Stimulated activated CD4-positive, alpha-beta T cell treated with anti-CD3 and anti-CD28 coated beads, Interleukin-1b, Interleukin-23, amount 100 ng/mL, for 48 hours (primary cell): Measurements from ENCODE around the gene HLCS.
"Not testable (repeated sequence)": the region's sequence is repeated elsewhere in the genome, so short reads cannot be mapped to it uniquely, and the experiment has no call there.

Experiments
- DNase-seq: peaks from one replicate; pipeline ENCODE4 v3.0.0-alpha.2; 2020

The HLCS gene

DNA sequence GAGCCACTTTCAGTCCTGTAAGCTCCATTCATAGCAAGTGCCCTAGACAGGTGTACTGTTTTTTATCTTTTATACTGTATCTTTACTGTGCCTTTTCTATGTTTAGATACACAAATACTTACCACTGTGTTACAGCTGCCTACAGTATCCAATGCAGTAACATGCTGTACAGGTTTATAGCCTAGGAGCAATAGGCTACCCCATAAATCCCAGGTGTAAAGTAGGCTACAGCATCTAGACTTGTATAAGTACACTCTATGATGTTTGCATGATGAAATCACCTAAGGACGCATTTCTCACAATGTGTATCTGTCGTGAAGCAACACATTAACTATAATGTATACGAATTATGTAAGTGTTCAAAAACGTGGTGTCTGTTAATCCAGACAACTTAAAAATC is 10.7 kb downstream of the HLCS start:
- no peak for DNase-seq

DNA sequence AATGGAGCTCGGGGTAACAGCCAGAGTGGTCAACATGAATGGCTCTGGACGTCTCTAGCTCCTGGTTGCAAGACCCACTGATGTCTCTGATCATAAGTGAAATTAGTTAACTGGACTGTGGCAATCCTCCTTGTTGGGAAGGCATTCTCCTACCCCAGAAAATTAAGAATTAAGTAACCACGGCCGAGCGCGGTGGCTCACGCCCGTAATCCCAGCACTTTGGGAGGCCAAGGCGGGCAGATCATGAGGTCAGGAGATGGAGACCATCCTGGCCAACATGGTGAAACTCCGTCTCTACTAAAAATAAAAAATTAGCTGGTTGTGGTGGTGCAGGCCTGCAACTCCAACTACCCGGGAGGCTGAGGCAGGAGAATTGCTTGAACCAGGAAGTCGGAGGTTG is 14.1 kb downstream of the HLCS start:
- DNase-seq: not testable (repeated sequence)

DNA sequence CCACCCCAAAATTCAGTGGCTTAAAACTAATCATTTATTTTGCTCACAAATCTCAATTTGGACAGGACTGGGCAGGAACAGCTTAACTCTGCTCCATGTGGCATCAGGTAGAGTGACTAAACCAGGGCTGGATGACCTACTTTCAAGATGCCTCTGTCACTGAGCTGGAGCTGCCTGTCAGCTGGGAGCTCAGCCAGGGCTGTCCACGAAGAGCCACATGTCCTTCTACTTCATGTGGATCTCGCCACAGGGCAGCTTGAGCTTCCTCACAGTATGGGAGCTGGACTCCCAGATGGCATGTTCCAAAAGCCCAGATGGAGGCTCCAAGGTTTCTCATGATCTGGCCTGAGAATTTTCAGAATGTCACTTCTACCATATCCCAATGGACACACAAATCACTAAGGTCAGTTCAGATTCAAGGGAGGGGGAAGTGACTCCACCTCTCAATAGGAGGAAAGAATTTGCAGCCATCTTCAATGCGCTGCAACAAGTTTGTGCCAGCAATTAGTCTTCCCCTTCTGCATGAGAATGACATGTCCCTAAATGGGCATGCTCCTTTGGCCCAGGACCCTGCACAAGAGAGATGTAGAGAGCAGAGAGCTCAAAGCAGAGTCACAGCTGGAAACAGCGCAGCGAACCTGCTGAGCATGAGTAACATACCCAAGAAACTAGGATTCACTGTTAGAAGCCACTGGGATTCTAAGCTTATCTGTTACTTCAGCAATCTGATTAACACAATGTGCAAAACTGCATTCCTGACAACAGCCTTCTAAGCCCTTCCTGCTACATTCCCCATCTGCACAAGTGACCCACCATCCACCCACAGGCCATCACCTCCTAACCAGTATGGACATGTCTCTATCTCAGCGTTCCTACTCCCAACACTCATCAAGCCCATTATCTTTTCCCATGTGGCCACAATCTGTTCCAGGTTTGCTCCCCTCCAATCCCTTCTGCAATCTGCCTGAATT is 17.0 kb downstream of the HLCS start:
- no peak for DNase-seq

DNA sequence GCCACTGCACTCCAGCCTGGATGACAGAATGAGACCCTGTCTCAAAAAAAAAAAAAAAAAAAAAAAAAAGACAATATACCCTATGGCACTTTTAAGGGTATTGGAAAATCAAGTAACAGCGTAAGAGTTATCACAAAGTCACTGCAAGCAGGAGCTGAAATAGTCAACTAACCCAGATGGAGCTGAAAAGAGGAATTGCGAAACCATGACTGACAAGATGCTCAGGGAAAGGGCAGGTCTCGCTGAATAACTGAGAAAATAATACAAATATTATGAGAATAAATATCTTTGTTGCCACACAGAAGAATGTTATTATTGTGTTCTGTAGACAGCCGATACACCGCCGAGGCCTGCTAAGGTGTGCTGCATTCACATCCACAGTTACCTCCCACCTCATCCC is 17.8 kb downstream of the HLCS start:
- DNase-seq: no peak

DNA sequence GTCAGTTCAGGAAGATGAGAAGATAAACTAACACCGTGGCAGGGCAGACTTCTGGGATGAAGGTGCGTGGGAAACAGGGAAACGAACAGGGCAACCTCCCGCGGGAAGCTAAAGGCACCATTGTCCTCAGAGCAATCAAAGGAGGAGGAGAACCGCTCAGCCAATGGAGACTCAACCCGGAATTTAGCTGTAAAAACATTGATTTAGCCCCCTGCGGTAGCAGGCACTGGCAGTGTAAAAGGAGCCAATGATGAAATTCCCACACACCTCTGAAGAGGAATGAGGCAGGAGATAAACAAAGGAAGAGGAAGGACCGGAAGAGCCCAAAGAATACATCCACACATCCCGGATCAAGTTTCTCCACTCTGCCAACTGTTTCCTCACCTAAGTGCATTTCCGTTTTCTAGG is 19.5 kb downstream of the HLCS start:
- no peak for DNase-seq

DNA sequence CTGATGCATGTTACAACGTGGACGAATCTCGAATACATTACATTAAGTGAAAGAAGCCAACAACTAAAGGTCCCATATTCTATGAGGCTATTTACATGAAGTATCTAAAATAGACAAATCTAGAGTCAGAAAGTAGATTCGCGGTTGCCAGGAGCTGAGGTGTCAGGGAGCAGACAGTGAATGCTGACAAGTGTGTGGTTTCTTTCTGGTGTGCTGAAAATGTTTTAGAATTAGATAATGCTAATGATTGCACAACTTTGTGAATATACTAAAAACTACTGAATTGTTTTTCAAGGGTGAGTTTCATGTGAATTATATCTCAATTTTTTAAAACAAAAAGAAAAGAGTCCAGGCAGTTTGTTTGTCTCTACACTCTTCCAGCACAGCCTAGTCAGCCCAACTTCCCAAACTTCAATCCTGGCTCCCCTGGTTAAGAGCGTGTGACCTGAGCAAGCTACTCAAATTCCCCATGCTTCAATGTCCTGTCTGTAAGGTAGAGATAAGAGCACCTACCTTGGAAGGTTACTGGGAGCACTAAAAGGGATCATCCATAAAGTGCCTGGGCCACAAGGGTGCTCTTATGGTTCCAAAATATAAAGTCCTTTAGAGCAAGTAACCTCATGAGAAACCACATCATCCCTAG is 20.9 kb downstream of the HLCS start:
- no peak for DNase-seq

DNA sequence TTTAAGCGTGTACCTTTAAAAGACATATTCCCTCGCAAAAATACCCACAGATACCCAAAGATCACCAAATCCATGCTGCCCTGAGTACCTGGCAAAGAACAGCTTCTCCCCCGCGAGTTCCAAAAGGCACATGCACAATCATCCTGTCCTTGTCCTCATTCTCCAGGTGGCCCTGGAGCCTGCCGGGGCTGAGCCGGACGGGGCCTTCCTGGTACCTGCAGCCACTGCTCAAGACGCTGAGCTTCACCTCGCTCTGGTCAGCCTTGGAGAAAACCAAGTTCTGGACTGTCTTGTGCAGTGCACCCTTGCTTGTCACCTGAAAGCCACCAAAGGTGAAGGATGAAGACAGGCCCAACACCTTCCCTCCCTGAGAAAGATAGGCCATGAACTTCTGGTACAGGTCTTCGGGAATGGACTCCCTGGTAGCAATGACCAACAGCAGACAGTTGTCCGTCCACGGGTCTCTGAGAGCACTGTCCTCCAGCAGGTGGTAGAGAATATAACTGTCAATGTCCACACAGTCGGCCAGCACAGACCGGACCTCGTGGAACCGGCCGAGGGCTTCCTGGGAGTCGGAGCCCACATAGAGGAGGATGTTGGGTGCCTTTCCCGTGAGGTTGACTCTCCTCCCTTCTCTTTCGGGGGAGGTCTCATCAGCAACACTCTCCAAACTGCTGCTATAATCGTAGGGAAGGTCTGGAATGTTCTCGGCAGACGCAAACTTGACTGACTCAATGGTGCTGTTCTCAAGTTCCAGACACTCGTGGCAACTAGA is 29.9 kb downstream of the HLCS start:
- DNase-seq: no peak

DNA sequence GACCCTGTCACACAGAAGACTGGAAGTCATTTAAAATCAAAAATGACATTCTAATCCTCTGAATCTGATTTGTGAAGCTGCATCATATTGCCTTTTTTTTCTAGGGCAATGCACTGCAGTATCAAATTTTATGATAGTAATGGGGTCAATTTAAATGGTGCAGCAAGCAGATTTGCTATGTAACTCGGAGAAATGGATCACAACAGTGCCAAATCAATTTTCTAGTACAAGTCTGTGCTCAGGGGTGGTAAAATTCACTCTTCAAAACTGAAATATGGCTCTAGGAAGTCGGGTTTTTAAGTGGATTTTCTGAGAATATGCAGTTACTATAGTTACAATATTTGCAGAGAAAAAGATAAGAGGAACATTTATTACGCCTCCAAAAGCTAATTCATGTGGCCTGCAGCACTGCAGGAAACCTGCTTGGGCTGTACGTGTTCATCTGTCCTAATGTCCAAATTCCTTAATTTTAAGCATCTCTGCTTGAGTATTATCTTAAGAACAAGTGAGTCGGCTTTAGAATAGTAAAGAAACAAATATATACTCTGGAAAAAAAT is 31.5 kb downstream of the HLCS start:
- no peak for DNase-seq

DNA sequence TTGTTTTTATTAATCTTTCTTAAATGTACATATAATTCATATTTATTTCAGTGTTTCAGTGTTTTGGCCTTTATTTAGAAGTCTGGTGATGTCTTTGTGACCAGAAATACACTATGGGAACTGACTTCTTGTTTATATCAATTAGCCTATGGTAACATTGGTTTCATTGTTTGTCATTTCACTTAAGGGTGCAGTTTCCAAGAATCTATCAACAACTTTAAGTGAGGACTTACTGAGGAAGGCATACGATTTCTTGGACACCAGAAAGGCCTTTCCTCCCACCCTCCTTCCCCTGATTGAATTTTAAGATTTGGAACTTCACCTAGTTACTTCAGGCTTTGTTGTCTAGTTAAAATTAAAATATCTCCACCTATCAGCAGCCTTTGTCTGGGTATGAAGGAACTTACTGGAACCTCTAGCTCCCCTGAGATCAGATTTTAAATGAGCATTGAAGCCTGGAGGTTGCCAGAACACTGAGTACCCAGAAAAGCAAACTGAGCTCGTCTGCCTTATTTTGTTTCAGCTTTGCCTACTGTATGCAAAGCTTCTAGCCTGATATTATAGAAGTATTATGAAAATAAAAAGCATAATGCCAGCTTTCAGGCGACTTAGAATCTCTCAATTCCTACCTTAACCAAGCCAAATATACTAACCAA is 34.2 kb downstream of the HLCS start:
- DNase-seq: no peak

DNA sequence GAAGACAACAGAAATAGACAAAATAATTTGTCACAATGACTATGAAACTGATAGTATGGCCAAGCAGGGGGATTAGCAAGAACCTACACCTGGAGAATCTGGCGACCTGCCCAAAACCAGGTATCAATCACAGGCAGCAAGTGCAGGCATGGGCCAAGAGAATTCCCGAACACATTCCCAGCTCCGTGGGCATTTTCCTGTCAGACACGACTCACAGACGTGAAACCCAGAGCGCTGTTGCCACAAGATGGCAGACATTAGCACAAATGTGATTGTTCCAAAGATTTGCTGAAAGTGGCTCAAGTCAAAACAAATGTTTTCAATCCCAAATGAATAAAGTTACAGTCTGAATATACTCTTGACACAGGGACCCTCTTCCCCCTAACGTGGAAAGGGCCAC is 36.8 kb downstream of the HLCS start:
- DNase-seq: no peak

DNA sequence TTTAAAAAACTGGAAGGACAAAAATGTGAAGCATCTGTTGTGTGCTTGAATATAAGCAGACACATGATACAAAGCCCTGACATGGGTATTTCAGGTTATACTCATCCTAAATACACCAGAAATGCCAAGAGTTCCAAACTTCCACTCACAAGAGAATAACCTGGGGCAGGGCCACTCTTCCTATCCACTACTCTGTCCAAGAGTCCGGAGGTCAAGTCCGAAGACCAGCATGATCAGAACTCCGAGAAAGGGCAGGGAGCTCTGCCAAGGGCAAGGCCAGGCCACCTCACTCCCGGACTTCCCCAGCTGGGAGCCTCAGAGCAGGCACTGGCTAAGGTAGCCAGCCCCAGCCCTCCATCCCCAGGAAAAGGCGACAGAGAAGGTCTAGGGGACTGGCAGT is 37.5 kb downstream of the HLCS start:
- no peak for DNase-seq

DNA sequence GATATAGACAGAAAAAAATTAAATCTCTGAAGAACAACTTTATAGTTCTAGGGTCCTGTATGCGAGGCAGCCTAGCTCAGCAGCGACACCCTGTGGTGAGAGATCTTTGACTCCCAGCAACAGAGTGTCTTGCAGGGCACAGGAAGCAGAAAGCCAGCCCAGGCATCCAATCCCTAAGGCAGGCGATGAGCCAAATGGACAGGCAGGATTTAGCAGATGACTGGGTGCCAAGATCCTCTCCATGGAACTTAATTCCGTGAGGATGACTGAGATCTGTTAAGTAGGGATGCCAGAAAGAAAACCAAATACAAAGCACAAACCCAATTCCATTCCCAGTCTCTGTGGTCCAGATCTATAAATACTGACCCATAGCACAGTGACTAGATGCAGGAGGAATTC is 38.8 kb downstream of the HLCS start:
- DNase-seq: peak; percentile 70

DNA sequence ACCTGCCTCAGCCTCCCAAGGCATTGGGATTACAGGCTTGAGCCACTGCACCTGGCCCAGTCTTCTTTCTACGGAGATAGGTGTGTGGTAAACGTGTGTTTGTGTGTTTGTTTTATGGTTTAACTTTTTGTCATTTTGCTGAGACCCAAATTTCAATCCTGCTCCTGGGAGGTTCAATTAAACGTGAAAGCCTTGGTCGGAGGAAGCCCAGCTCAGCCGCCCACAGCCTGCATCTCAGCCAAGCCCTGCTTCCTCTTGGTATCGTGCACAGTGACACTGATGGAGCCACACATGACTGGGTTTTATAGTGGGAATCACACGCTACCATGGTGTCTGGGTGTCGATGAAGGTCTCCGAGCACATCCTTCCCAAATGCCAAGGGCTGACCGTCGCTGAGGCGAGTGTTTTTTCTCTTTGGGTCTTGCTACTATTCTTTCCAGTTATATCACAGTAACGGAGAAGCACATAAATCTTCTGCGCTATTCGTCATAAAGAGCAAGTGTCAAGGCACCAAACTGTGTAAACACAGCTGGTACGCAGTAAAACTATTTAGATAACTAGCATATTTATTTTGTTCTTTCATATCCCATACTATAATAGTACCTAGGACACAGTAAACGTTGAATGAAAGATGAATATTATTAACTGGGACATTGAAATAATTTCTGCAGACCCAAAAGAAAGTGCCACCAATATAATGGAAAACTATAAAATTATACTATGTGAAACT is 39.3 kb downstream of the HLCS start:
- DNase-seq: no peak

DNA sequence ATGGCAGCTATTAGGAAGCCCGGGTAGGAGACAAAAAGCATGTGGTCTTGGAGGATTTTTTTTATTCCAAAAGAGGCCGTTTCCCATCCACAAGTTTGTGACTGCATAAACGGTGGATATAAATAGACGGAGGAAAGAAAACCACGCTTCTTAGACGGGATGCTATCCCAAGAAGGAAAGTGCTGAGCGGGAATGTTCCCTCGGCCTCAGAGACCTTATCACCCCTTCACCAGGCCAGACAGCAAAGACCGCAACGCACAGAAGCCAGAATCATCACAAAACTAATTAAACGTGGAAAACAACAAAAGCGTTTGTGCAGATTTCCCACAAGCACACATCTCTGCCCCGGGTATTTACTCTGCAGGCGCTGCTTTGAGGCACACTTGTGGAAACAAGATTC is 43.2 kb downstream of the HLCS start:
- DNase-seq: no peak

DNA sequence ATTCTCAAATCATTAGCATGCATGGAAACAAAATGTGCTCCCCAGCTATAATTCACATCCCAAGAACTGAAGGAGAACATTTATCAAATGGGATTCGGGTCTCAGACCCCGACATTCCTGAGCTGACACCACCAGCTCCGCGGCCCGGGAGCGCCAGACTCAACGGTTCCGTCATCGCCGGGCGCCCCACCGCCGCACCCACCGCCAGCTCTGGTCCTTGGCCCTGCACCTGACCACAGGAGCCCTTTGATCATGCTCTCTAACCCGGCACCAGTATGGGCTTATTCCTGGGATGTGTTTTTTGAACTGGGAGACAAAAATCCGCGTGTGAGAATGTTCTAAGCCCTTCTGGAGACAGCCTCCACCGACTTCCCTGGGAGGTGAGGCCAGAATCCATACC is 43.6 kb downstream of the HLCS start:
- no peak for DNase-seq

DNA sequence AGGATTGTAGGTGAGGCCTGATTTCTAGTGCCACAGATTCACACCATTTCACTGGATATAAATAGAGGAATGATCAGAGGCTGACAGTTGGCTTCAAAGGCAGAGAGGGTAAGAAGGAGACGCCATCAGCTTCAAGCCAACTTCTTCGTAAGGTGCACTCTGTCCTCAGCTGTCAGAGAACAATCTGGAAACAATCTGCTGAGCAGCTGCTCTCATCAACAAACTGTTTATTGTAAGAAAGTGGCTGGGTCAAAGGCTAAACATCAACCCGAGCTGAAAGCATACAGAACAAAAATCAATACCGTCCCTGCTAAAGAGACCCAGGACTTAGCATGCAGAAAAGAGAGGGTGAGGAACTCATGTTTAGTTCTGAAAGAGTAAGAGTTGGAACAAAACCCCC is 48.2 kb downstream of the HLCS start:
- DNase-seq: no peak

DNA sequence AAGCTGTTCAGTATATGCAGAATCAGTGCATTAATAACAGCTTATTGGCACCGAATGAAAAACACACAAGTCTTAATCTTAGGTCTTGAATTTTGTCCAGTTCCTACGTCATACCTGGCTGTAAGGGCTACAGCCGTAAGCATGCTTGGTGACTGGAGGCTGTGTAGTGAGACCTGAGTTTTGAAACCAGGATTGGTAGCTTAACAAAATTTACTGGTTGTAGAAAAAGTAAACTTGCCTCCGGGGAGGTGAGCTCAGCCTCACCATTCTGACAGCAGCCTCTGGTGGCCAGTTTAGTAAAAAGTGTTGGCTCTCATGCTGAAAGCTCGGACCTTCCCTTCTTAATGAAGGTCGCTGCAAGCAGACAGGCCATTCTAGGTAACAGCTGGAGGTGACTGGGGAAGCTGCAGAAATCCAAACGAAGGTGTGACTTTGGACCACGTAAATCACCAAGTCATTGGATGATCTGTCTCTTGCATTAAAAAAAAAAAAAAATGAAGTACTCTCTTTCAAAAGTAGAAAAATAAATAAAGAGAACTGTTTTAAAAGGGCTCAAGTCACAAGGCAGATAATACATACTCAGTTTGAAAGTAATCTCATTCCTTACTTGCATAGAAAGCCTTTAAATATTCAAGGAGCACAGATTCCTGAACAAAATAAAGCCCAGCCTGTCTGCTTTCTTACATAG is 48.9 kb downstream of the HLCS start:
- DNase-seq: no peak

DNA sequence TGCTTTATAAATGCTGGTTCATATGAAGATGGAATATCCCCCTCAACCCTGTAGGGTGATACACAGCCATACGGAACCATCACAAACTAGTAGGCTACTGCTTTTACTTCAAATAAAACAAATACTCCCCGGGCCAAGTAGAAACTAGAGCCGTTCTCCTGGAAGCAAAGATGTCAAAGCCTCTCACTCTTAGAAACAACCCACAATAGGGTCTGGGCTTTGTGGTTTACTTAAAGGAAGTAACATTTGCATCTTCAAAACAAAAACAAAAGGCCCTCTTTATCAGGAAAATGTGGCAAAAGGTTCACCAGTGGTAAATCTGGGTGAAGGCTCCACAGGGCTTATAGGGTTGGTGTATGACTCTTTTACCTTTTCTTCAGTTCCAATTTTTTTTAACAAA is 49.8 kb downstream of the HLCS start:
- no peak for DNase-seq

DNA sequence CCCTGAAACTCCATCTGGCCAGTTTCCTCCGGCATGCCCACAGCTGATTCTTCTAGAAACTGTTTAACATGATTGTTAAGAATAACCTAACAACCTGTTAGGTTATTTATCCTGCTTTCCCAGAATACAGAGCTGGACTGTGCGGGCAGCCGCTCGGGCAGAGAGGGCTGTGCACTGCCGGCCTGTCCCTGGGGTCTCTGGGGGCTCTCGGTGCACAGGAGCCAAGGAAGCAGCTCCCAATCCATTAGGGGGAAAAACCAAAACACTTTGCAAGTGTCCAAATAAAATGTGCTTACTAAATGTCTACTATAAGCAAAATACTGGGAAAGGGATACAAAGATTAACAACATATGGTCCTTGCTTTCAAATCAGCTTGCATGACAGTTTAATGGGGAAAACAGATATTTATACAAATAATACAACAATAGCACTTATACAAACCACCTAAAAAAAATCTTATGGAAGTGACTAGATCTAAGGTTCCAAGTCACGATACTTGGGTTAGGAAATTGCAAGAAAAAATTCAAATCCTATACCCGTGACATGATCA is 50.7 kb downstream of the HLCS start:
- no peak for DNase-seq

DNA sequence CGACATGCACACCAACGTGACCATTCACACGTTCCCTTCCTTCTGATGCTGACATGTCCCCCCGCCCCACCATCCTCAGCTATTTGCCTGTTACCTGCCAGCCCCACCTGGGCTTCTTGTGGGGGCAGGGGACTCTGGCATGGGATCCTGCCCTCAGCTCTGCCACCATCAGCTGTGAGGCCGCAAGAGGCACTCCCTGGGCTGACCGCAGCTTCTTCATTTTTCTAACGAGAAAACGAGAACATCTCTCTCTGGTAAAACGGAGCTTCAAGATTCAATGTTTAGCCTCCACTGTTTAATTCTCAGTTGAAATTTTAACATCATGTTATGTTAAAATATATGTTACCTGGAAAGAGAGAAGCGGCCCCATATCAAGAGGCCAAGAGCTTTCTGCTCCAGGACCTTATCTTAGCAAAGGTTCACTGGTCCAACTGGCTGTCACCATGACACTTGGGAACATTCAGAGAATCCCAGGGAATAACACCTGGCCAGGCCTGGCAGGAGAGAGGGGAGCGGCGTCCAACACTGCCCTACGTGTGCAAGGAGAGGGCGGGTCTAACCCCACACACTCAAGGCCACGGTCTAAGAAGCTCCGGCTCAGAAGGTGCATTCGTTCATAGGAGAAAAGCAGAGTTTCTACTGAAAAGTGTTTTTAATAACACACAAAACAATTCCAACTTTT is 51.3 kb downstream of the HLCS start:
- DNase-seq: no peak
